HCT116 (cell line): ENCODE measurements around the gene C9. TPM values are rescaled to one million over a fixed set of nuclear protein-coding genes. Genes with fewer than 3 reads are reported as not detected.

Experiments
- ATAC-seq: fragments of 200-7000 bp; cut with Tn5 transposase; 2 replicates; pipeline ENCODE4 v1.9.1; 2020; ENCODE audit warnings: mild to moderate bottlenecking, moderate library complexity
- BruUV-seq: library from RNA; stranded (reverse); fragments of 400-500 nt; replicated peaks from 2 replicates; lab custom pipeline; 2021; lab: Mats Ljungman, UMichigan
- CTCF ChIA-PET: fragments of 300-600 bp; sonication (Branson Sonifier 250); formaldehyde crosslinking; loops from one replicate; lab custom pipeline; 2021; ENCODE audit warnings: antibody characterized with exemption; lab: Charles Lee
- POLR2A ChIA-PET: fragments of 300-600, 350-600 bp; sonication (Branson Sonifier 250); formaldehyde crosslinking; loops from one replicate; lab custom pipeline; 2021; ENCODE audit warnings: antibody characterized with exemption; lab: Charles Lee
- RAD21 ChIA-PET, 2 experiments: fragments of 300-600 bp; sonication (Branson Sonifier 250); formaldehyde crosslinking; loops; one replicate each; lab custom pipeline; 2023; ENCODE audit warnings: low total read pairs in 2 of 2; ENCODE audit not compliant: uncharacterized antibody in 2 of 2, unreplicated experiment in 2 of 2, low non-redundant PET in 1 of 2; lab: Charles Lee
- DNase-seq: peaks from one replicate; pipeline ENCODE4 v3.0.0-alpha.2; 2010; ENCODE audit warnings: low read depth, low spot score
- H2AFZ ChIP-seq: fragments of 200-600 bp; shearing (Covaris generic), sonication (generic); 2 replicates; pipeline ENCODE4 v1.6.1; 2017; ENCODE audit warnings: low read depth, mixed run types, mixed read lengths, antibody characterized with exemption, low read length; ENCODE audit not compliant: poor library complexity, severe bottlenecking
- H3K27ac ChIP-seq: 2 replicates; pipeline ENCODE4 v1.5.1; 2012; ENCODE audit warnings: low read depth, low read length
- H3K27me3 ChIP-seq: fragments of 200-600 bp; sonication (generic); 2 replicates; pipeline ENCODE4 v1.6.1; 2016; ENCODE audit warnings: mixed run types, low read length, mixed read lengths; ENCODE audit not compliant: insufficient read depth
- H3K36me3 ChIP-seq, 2 experiments: fragments of 200-500 bp in 1 of 2; fragments of 200-600 bp in 1 of 2; sonication (Bioruptor generic) in 1 of 2; sonication (generic) in 1 of 2; 2 replicates each; pipeline versions ENCODE4 v1.5.1 to v1.6.1; 2014 to 2016; ENCODE audit warnings: low read length in 2 of 2, inconsistent platforms in 1 of 2, mixed read lengths in 1 of 2, mixed run types in 1 of 2; ENCODE audit not compliant: insufficient read depth in 2 of 2, control insufficient read depth in 1 of 2
- H3K4me1 ChIP-seq, 2 experiments: fragments of 200-600 bp in 1 of 2; sonication (generic) in 1 of 2; 2 replicates each; pipeline versions ENCODE4 v1.5.1 to v1.6.1; 2012 to 2017; ENCODE audit warnings: low read length in 2 of 2, inconsistent platforms in 1 of 2, mild to moderate bottlenecking in 1 of 2, mixed read lengths in 1 of 2, mixed run types in 1 of 2, moderate library complexity in 1 of 2; ENCODE audit not compliant: insufficient read depth in 2 of 2, control insufficient read depth in 1 of 2
- H3K4me2 ChIP-seq: fragments of 200-600 bp; sonication (generic); 2 replicates; pipeline ENCODE4 v1.6.1; 2017; ENCODE audit warnings: mixed run types, low read length, mixed read lengths
- H3K4me3 ChIP-seq, 2 experiments: fragments of 200-600 bp in 1 of 2; sonication (generic) in 1 of 2; replicated peaks in 1 of 2; 2 replicates each; pipeline ENCODE4 v1.5.1; 2011 to 2016; ENCODE audit warnings: low read length in 2 of 2, control low read depth in 1 of 2, low read depth in 1 of 2, mild to moderate bottlenecking in 1 of 2, mixed read lengths in 1 of 2, mixed run types in 1 of 2
- H3K79me2 ChIP-seq: fragments of 200-600 bp; sonication (generic); 2 replicates; pipeline ENCODE4 v1.6.1; 2017; ENCODE audit warnings: mild to moderate bottlenecking, mixed run types, low read length, moderate library complexity, mixed read lengths; ENCODE audit not compliant: insufficient read depth
- H3K9ac ChIP-seq: fragments of 200-600 bp; sonication (generic); 2 replicates; pipeline ENCODE4 v1.6.1; 2016; ENCODE audit warnings: low read length, mixed read lengths
- H3K9me2 ChIP-seq: fragments of 200-600 bp; sonication (generic), shearing (Covaris generic); 2 replicates; pipeline ENCODE4 v1.6.1; 2017; ENCODE audit warnings: mixed run types, mild to moderate bottlenecking, moderate library complexity; ENCODE audit not compliant: insufficient read depth
- H3K9me3 ChIP-seq, 2 experiments: fragments of 200-500 bp in 1 of 2; fragments of 200-600 bp in 1 of 2; sonication (Bioruptor generic) in 1 of 2; sonication (generic) in 1 of 2; 2 replicates each; pipeline ENCODE4 v1.6.1; 2014 to 2017; ENCODE audit warnings: low read length in 2 of 2, mixed read lengths in 2 of 2, inconsistent platforms in 1 of 2, low read depth in 1 of 2, mild to moderate bottlenecking in 1 of 2, mixed run types in 1 of 2, moderate library complexity in 1 of 2; ENCODE audit not compliant: control insufficient read depth in 1 of 2, insufficient read depth in 1 of 2
- H4K20me1 ChIP-seq: fragments of 200-600 bp; sonication (generic), shearing (Covaris generic); 2 replicates; pipeline ENCODE4 v1.6.1; 2017; ENCODE audit warnings: mixed run types, mild to moderate bottlenecking, moderate library complexity; ENCODE audit not compliant: insufficient read depth
- ATF3 ChIP-seq: IDR thresholded peaks from 2 replicates; pipeline ENCODE4 v1.6.1; 2012
- CEBPB ChIP-seq: IDR thresholded peaks from 2 replicates; pipeline ENCODE4 v1.6.1; 2012; ENCODE audit warnings: low read depth
- EGR1 ChIP-seq: IDR thresholded peaks from 2 replicates; pipeline ENCODE4 v1.6.1; 2012; ENCODE audit warnings: low read depth
- ELF1 ChIP-seq: IDR thresholded peaks from 2 replicates; pipeline ENCODE4 v1.6.1; 2012; ENCODE audit warnings: low read depth, borderline replicate concordance
- EZH2phosphoT487 ChIP-seq: fragments of 200-600 bp; IDR thresholded peaks from 2 replicates; pipeline ENCODE4 v1.6.1; 2018; ENCODE audit warnings: antibody characterized with exemption, borderline replicate concordance
- FOSL1 ChIP-seq: IDR thresholded peaks from 2 replicates; pipeline ENCODE4 v1.6.1; 2012; ENCODE audit warnings: low read depth
- MAX ChIP-seq: IDR thresholded peaks from 2 replicates; pipeline ENCODE4 v1.6.1; 2012
- POLR2AphosphoS5 ChIP-seq: IDR thresholded peaks from 2 replicates; pipeline ENCODE4 v1.6.1; 2011; ENCODE audit warnings: mild to moderate bottlenecking, low read depth, low read length, moderate library complexity
- RAD21 ChIP-seq: IDR thresholded peaks from 2 replicates; pipeline ENCODE4 v1.6.1; 2012; ENCODE audit warnings: low read depth, mild to moderate bottlenecking
- REST ChIP-seq: IDR thresholded peaks from 2 replicates; pipeline ENCODE4 v1.6.1; 2012; ENCODE audit warnings: low read depth
- SIN3A ChIP-seq: IDR thresholded peaks from 2 replicates; pipeline ENCODE4 v1.6.1; 2012; ENCODE audit warnings: low read depth
- SP1 ChIP-seq: IDR thresholded peaks from 2 replicates; pipeline ENCODE4 v1.6.1; 2012; ENCODE audit warnings: low read depth
- SRF ChIP-seq: IDR thresholded peaks from 2 replicates; pipeline ENCODE4 v1.6.1; 2012; ENCODE audit warnings: low read depth
- TCF7L2 ChIP-seq: IDR thresholded peaks from 2 replicates; pipeline ENCODE4 v1.7.0; 2011; ENCODE audit warnings: borderline replicate concordance, inconsistent platforms; ENCODE audit not compliant: insufficient read depth, insufficient read length; ENCODE audit errors: extremely low read depth
- YY1 ChIP-seq: IDR thresholded peaks from 2 replicates; pipeline ENCODE4 v1.6.1; 2011; ENCODE audit warnings: low read length, low read depth, moderate library complexity, mild to moderate bottlenecking; ENCODE audit not compliant: insufficient replicate concordance; ENCODE audit errors: extremely low read depth
- ZBTB33 ChIP-seq: IDR thresholded peaks from 2 replicates; pipeline ENCODE4 v1.6.1; 2011; ENCODE audit warnings: mild to moderate bottlenecking, low read length, moderate library complexity; ENCODE audit not compliant: insufficient replicate concordance; ENCODE audit errors: extremely low read depth
- ZNF274 ChIP-seq: fragments of 200-500 bp; sonication (Bioruptor generic); IDR thresholded peaks from 2 replicates; pipeline ENCODE4 v1.6.1; 2014; ENCODE audit warnings: mild to moderate bottlenecking, low read depth, low read length, inconsistent platforms
- intact Hi-C: fragments of 100-400 bp; cut with micrococcal nuclease; formaldehyde crosslinking; loops from 2 replicates; pipeline ENCODE4 v1.10.0; 2022
- total RNA-seq: library from RNA; stranded (reverse); gene quantifications from one replicate; pipeline ENCODE4 v1.2.1, GENCODE V29; 2021; ENCODE audit not compliant: unreplicated experiment

Gene C9
- total RNA-seq, 1 experiment from 2014 or later = 0.34 TPM

- CTCF ChIA-PET = no interaction called here
- POLR2A ChIA-PET = no interaction called here
- Histone ChIP-seq H3K9me2 (no peaks in the 10 kb centered on the region), H3K4me3 (no peak overlapping the region), H3K9ac (no peak overlapping the region), H3K9me3 (no peaks in the 10 kb centered on the region), H2AFZ (no peak overlapping the region), H3K4me2 (no peak overlapping the region), H3K4me1 (no peaks in the 10 kb centered on the region), H3K27ac (no peak overlapping the region)
- no TSS peak for BruUV-seq
- intact Hi-C loops = no loop called here
- RAD21 ChIA-PET = no interaction called here
- no peak for TF ChIP-seq MAX
- TF ChIP-seq EZH2phosphoT487 = no peak
- no peak for TF ChIP-seq CEBPB
- no peak for TF ChIP-seq POLR2AphosphoS5
- TF ChIP-seq ATF3 = no peak
- TF ChIP-seq EGR1 = no peak
- TF ChIP-seq, all 23 proteins: peak for 0
- DNase-seq (no peak), ATAC-seq (no peak)
- H3K36me3 ChIP-seq = no peaks in the 10 kb centered on the region
- H3K27me3 ChIP-seq = no peaks in the 10 kb centered on the region
- H4K20me1 ChIP-seq = no peaks in the 10 kb centered on the region
- no peaks in the 10 kb centered on the region for H3K79me2 ChIP-seq
Observed at GRCh38 chr5:39342460-39342859, 21.8 kb downstream of the C9 start.

- ATAC-seq = no peak
- Histone ChIP-seq H3K9me3 (no peaks in the 10 kb centered on the region), H3K4me1 (no peaks in the 10 kb centered on the region), H3K36me3 (no peaks in the 10 kb centered on the region), H3K4me2 (no peak overlapping the region), H4K20me1 (no peaks in the 10 kb centered on the region), H3K27ac (no peak overlapping the region), H3K4me3 (no peak overlapping the region), H3K79me2 (no peaks in the 10 kb centered on the region), H3K27me3 (no peaks in the 10 kb centered on the region), H2AFZ (no peak overlapping the region), H3K9ac (no peak overlapping the region), H3K9me2 (no peaks in the 10 kb centered on the region)
- RAD21 ChIA-PET = no interaction called here
- POLR2A ChIA-PET = no interaction called here
- BruUV-seq = no TSS peak
- CTCF ChIA-PET = no interaction called here
- DNase-seq = no peak
- intact Hi-C loops = no loop called here
- TF ChIP-seq REST = no peak
- no peak for TF ChIP-seq EGR1
- no peak for TF ChIP-seq YY1
- no peak for TF ChIP-seq SP1
- TF ChIP-seq TCF7L2 = no peak
- TF ChIP-seq RAD21 = no peak
- no peak for TF ChIP-seq SIN3A
- no peak for TF ChIP-seq SRF
- no peak for TF ChIP-seq ELF1
- TF ChIP-seq FOSL1 = no peak
- no peak for TF ChIP-seq ZNF274
- TF ChIP-seq EZH2phosphoT487 = no peak
- TF ChIP-seq ZBTB33 = no peak
Observed at GRCh38 chr5:39341896-39342295, 22.4 kb downstream of the C9 start.
